GM12892 (cell line): Measurements from ENCODE around the gene AP3B2.

ENCODE experiments used
- POLR2A ChIP-seq: IDR thresholded peaks from 2 replicates; pipeline ENCODE4 v1.6.1; 2011; ENCODE audit warnings: low read depth, low read length, control low read depth
- POLR2AphosphoS5 ChIP-seq: IDR thresholded peaks from 2 replicates; pipeline ENCODE4 v1.6.1; 2011; ENCODE audit warnings: low read depth, low read length, control low read depth
- TAF1 ChIP-seq: IDR thresholded peaks from 2 replicates; pipeline ENCODE4 v1.6.1; 2011; ENCODE audit warnings: low read depth, mild to moderate bottlenecking, control low read depth, low read length, borderline replicate concordance

DNA sequence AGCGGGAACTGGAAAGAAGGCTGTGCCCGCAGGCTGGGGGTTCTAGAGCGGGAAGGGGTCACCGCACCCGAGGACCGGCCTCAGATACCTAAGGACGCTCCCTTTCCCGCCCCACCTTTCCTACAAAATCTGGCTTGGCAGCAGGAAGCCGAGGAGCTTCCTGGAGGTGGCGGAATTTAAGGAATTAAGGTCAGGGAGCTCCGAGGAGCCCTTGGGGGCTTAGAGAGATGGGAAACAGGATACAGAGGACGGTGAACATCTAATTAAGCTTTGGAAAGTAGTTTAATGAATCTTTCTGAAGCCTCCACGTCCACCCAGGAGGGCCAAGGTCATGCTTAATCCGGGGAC, 507 bp upstream of the AP3B2 start:
- TF ChIP-seq POLR2AphosphoS5 (no peak), POLR2A (no peak), TAF1 (no peak)
